Measurements from ENCODE around the gene CRADD.

CRADD gene

GRCh38 chr12:93738199-93739058, 61.3 kb downstream of the CRADD start:
- peak overlapping the region; percentile 24 to 30 for H3K4me3 ChIP-seq (ENCODE audit: low read depth in 1 of 2, low read length in 2 of 2)
- H3K4me1 ChIP-seq (ENCODE audit: control insufficient read depth in 1 of 2, insufficient read depth in 2 of 2, low read length in 2 of 2) = peaks cover 14 to 16% of the 10 kb centered on the region in 2 donors
- peak overlapping the region; percentile 85 for H3K27ac ChIP-seq (ENCODE audit: low read length)

GRCh38 chr12:93740751-93741150, 63.6 kb downstream of the CRADD start:
- H3K27ac ChIP-seq (ENCODE audit: low read length) = peak overlapping the region; percentile 92
- H3K4me3 ChIP-seq (ENCODE audit: low read depth in 1 of 2, low read length in 2 of 2) = peak overlapping the region; percentile 73 to 90

More at GRCh38 chr12:93738199-93739058, 61.3 kb downstream of the CRADD start:
- Histone ChIP-seq H3K27me3 (ENCODE audit: low read depth, low read length) (no peaks in the 10 kb centered on the region), H3K9me3 (ENCODE audit: control insufficient read depth in 1 of 2, low read length in 2 of 2) (no peaks in the 10 kb centered on the region), H3K36me3 (ENCODE audit: control insufficient read depth in 1 of 2, insufficient read depth in 2 of 2, low read length in 2 of 2) (no peaks in the 10 kb centered on the region)

GRCh38 chr12:93741659-93742109, 64.5 kb downstream of the CRADD start:
- no peaks in the 10 kb centered on the region for H3K36me3 ChIP-seq (ENCODE audit: control insufficient read depth in 1 of 2, insufficient read depth in 2 of 2, low read length in 2 of 2)
- peak overlapping the region; percentile 73 to 90 for H3K4me3 ChIP-seq (ENCODE audit: low read depth in 1 of 2, low read length in 2 of 2)
- H3K9me3 ChIP-seq (ENCODE audit: control insufficient read depth in 1 of 2, low read length in 2 of 2) = no peaks in the 10 kb centered on the region
- H3K4me1 ChIP-seq (ENCODE audit: control insufficient read depth in 1 of 2, insufficient read depth in 2 of 2, low read length in 2 of 2) = peaks cover 14 to 16% of the 10 kb centered on the region in 2 donors
- peak overlapping the region; percentile 92 for H3K27ac ChIP-seq (ENCODE audit: low read length)
- H3K27me3 ChIP-seq (ENCODE audit: low read depth, low read length) = no peaks in the 10 kb centered on the region

More at GRCh38 chr12:93740751-93741150, 63.6 kb downstream of the CRADD start:
- Histone ChIP-seq H3K4me1 (ENCODE audit: control insufficient read depth in 1 of 2, insufficient read depth in 2 of 2, low read length in 2 of 2) (peaks cover 14 to 16% of the 10 kb centered on the region in 2 donors), H3K9me3 (ENCODE audit: control insufficient read depth in 1 of 2, low read length in 2 of 2) (no peaks in the 10 kb centered on the region), H3K36me3 (ENCODE audit: control insufficient read depth in 1 of 2, insufficient read depth in 2 of 2, low read length in 2 of 2) (no peaks in the 10 kb centered on the region), H3K27me3 (ENCODE audit: low read depth, low read length) (no peaks in the 10 kb centered on the region)

- peak overlapping the region; percentile 73 to 90 for H3K4me3 ChIP-seq (ENCODE audit: low read depth in 1 of 2, low read length in 2 of 2)
- H3K36me3 ChIP-seq (ENCODE audit: control insufficient read depth in 1 of 2, insufficient read depth in 2 of 2, low read length in 2 of 2) = no peaks in the 10 kb centered on the region
- peaks cover 13 to 16% of the 10 kb centered on the region in 2 donors for H3K4me1 ChIP-seq (ENCODE audit: control insufficient read depth in 1 of 2, insufficient read depth in 2 of 2, low read length in 2 of 2)
- H3K27ac ChIP-seq (ENCODE audit: low read length) = peak overlapping the region; percentile 92
- no peaks in the 10 kb centered on the region for H3K9me3 ChIP-seq (ENCODE audit: control insufficient read depth in 1 of 2, low read length in 2 of 2)
- H3K27me3 ChIP-seq (ENCODE audit: low read depth, low read length) = no peaks in the 10 kb centered on the region
Measured at GRCh38 chr12:93742110-93742934, 65.1 kb downstream of the CRADD start.

- no peaks in the 10 kb centered on the region for H3K36me3 ChIP-seq (ENCODE audit: control insufficient read depth in 1 of 2, insufficient read depth in 2 of 2, low read length in 2 of 2)
- no peaks in the 10 kb centered on the region for H3K27me3 ChIP-seq (ENCODE audit: low read depth, low read length)
- H3K9me3 ChIP-seq (ENCODE audit: control insufficient read depth in 1 of 2, low read length in 2 of 2) = no peaks in the 10 kb centered on the region
- peak overlapping the region; percentile 88 for H3K27ac ChIP-seq (ENCODE audit: low read length)
- H3K4me3 ChIP-seq (ENCODE audit: low read depth in 1 of 2, low read length in 2 of 2) = peak overlapping the region; percentile 73 to 90
- peaks cover 4 to 6% of the 10 kb centered on the region in 2 donors for H3K4me1 ChIP-seq (ENCODE audit: control insufficient read depth in 1 of 2, insufficient read depth in 2 of 2, low read length in 2 of 2)
Measured at GRCh38 chr12:93743229-93743998, 66.2 kb downstream of the CRADD start.

GRCh38 chr12:93743999-93744689, 67.0 kb downstream of the CRADD start:
- no peaks in the 10 kb centered on the region for H3K36me3 ChIP-seq (ENCODE audit: control insufficient read depth in 1 of 2, insufficient read depth in 2 of 2, low read length in 2 of 2)
- H3K9me3 ChIP-seq (ENCODE audit: control insufficient read depth in 1 of 2, low read length in 2 of 2) = no peaks in the 10 kb centered on the region
- H3K4me1 ChIP-seq (ENCODE audit: control insufficient read depth in 1 of 2, insufficient read depth in 2 of 2, low read length in 2 of 2) = peaks cover 0 to 4% of the 10 kb centered on the region in 2 donors
- H3K27me3 ChIP-seq (ENCODE audit: low read depth, low read length) = no peaks in the 10 kb centered on the region
- H3K27ac ChIP-seq (ENCODE audit: low read length) = no peak overlapping the region
- H3K4me3 ChIP-seq (ENCODE audit: low read depth in 1 of 2, low read length in 2 of 2) = no peak overlapping the region

GRCh38 chr12:93745286-93745685, 68.1 kb downstream of the CRADD start:
- Histone ChIP-seq H3K4me1 (ENCODE audit: control insufficient read depth in 1 of 2, insufficient read depth in 2 of 2, low read length in 2 of 2) (peaks cover 0 to 4% of the 10 kb centered on the region in 2 donors), H3K9me3 (ENCODE audit: control insufficient read depth in 1 of 2, low read length in 2 of 2) (no peaks in the 10 kb centered on the region), H3K4me3 (ENCODE audit: low read depth in 1 of 2, low read length in 2 of 2) (no peak overlapping the region), H3K36me3 (ENCODE audit: control insufficient read depth in 1 of 2, insufficient read depth in 2 of 2, low read length in 2 of 2) (no peaks in the 10 kb centered on the region), H3K27ac (ENCODE audit: low read length) (no peak overlapping the region), H3K27me3 (ENCODE audit: low read depth, low read length) (no peaks in the 10 kb centered on the region)

GRCh38 chr12:93746572-93747168, 69.5 kb downstream of the CRADD start:
- no peaks in the 10 kb centered on the region for H3K27me3 ChIP-seq (ENCODE audit: low read depth, low read length)
- no peaks in the 10 kb centered on the region for H3K4me1 ChIP-seq (ENCODE audit: control insufficient read depth in 1 of 2, insufficient read depth in 2 of 2, low read length in 2 of 2)
- H3K4me3 ChIP-seq (ENCODE audit: low read depth in 1 of 2, low read length in 2 of 2) = no peak overlapping the region
- no peaks in the 10 kb centered on the region for H3K9me3 ChIP-seq (ENCODE audit: control insufficient read depth in 1 of 2, low read length in 2 of 2)
- H3K27ac ChIP-seq (ENCODE audit: low read length) = no peak overlapping the region
- no peaks in the 10 kb centered on the region for H3K36me3 ChIP-seq (ENCODE audit: control insufficient read depth in 1 of 2, insufficient read depth in 2 of 2, low read length in 2 of 2)

- H3K9me3 ChIP-seq (ENCODE audit: control insufficient read depth in 1 of 2, low read length in 2 of 2) = no peaks in the 10 kb centered on the region
- H3K27ac ChIP-seq (ENCODE audit: low read length) = no peak overlapping the region
- H3K4me3 ChIP-seq (ENCODE audit: low read depth in 1 of 2, low read length in 2 of 2) = no peak overlapping the region
- H3K36me3 ChIP-seq (ENCODE audit: control insufficient read depth in 1 of 2, insufficient read depth in 2 of 2, low read length in 2 of 2) = no peaks in the 10 kb centered on the region
- H3K27me3 ChIP-seq (ENCODE audit: low read depth, low read length) = no peaks in the 10 kb centered on the region
- H3K4me1 ChIP-seq (ENCODE audit: control insufficient read depth in 1 of 2, insufficient read depth in 2 of 2, low read length in 2 of 2) = no peaks in the 10 kb centered on the region
Measured at GRCh38 chr12:93748672-93749383, 71.7 kb downstream of the CRADD start.

GRCh38 chr12:93749515-93749914, 72.3 kb downstream of the CRADD start:
- H3K4me1 ChIP-seq (ENCODE audit: control insufficient read depth in 1 of 2, insufficient read depth in 2 of 2, low read length in 2 of 2) = no peaks in the 10 kb centered on the region
- H3K9me3 ChIP-seq (ENCODE audit: control insufficient read depth in 1 of 2, low read length in 2 of 2) = no peaks in the 10 kb centered on the region
- H3K27ac ChIP-seq (ENCODE audit: low read length) = no peak overlapping the region
- H3K36me3 ChIP-seq (ENCODE audit: control insufficient read depth in 1 of 2, insufficient read depth in 2 of 2, low read length in 2 of 2) = no peaks in the 10 kb centered on the region
- H3K4me3 ChIP-seq (ENCODE audit: low read depth in 1 of 2, low read length in 2 of 2) = no peak overlapping the region
- no peaks in the 10 kb centered on the region for H3K27me3 ChIP-seq (ENCODE audit: low read depth, low read length)

All from muscle layer of duodenum (tissue), 2 donors.